Dermis blood vessel endothelial cell (primary cell): Measurements from ENCODE around the gene CHID1. TPM values are rescaled to one million over a fixed set of nuclear protein-coding genes. Genes with fewer than 3 reads are reported as not detected.
A peak's percentile ranks its signal among the peaks of the same experiment; 100 is the strongest.

ENCODE experiments used
- DNase-seq: peaks from one replicate; pipeline ENCODE4 v3.0.0; 2010
- total RNA-seq: library from RNA; depleted of rRNA; stranded (reverse); fragments of >200 nt; gene quantifications from 2 replicates; pipeline ENCODE4 v1.2.3, GENCODE V29; 2014

The CHID1 gene
- total RNA-seq, 1 donor from 2014 or later, result 38.1 TPM

DNA sequence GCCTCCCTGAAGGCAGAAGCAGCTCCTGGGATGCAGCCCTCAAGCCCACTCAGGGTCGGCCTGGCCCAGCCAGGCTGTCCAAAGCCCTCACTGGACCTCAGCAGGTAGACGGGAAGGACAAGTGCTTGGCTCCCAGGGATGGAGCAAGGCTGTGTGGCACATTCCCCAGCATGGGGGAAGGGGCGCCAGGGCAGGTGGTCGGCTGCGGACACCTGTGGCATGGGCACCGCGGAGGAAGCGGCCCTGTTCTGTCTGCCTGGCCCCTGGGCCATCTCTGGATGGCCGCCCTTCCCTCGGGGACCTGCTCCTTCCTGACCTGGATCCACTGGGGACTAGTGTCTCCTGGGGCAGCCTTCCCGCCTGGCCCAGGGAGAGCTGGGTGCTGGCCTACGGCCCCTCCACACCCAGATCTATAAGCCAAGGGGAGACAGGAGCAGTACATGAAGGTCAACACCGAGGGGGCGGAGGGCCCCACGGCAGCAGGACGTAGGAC, 26.0 kb downstream of the CHID1 start:
- DNase-seq, result no peak

DNA sequence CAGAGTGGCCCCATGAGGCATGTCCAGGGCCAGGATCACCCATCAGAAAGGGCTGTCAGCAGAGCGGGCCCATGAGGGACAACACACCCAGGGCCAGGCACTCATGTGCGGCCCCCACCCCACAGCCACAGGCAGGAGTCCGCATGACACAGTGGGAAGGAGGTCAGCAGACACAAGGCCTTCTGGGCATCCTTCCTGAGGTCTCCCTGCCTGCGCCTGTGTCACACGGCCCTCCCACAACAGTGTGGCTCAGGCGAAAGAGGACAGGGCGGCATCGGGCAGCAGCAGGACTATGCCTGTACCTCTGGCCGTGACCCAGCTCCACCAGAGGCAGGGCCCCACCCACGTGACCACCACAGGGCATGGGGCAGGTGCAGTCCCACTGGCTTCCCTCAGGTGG, 27.1 kb downstream of the CHID1 start:
- DNase-seq, result no peak

DNA sequence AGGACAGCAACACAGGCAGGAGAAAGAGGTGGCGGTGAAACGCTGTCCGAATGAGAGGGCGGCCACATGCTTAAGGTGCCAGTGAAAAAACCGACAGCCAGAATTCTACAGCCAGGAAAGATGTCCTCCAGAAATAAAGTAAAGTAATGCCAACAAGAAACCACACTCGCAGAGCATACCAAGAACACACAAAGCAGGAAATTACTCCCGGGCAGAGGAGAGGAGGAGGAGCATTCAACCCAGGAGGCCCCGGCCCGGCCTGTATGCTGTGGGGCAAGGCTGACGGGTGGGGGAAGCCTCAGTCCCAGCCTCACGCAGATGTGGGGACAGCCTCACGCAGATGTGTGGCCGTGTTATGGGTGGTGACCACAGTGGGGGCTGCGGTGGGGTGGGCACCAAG, 28.0 kb downstream of the CHID1 start:
- DNase-seq, result no peak

DNA sequence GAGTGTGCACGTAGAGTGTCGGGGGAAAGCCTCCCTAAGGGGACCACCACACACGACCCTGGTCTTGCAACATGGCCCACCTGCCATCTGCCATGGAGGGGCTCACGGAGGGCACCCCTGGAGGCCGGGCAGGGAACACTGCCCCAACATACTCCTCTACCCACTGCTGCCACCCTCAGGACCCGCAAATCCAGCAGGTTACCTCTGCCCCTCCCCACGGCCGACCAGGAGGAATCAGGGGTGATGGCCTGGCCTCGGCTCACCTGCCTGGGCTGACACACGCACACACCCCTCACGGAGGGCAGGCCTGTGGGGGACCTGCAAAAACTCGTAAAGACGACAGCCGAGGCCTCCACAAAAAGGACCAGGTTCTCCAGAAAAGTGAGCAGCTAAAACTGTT, 30.2 kb downstream of the CHID1 start:
- DNase-seq, result no peak

GRCh38 chr11:877565-877964, 33.0 kb downstream of the CHID1 start:
- peak; percentile 14 for DNase-seq

GRCh38 chr11:876545-876944, 34.1 kb downstream of the CHID1 start:
- DNase-seq, result no peak

- no peak for DNase-seq
Measured at GRCh38 chr11:875769-876301, 34.8 kb downstream of the CHID1 start.

DNA sequence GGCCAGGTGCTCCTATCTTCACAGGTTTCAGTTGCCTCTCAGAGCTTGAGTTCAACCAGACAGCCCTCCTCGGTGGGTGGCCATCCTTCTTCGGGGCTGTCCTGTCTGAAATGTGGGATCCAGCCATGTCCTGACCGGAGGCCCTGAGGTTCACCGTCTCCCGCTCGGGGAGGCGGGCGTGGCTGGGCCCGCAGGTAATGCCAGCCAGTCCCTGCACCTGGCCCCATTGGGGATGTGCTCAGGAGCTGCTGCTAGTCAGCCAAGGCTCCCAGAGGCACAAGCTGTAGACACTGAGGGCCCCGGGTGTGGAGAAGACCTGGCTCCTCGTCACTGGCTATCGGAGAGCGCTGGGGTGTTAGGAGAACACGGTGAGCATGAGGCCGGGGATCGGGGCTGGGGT, 35.4 kb downstream of the CHID1 start:
- DNase-seq, result no peak

DNA sequence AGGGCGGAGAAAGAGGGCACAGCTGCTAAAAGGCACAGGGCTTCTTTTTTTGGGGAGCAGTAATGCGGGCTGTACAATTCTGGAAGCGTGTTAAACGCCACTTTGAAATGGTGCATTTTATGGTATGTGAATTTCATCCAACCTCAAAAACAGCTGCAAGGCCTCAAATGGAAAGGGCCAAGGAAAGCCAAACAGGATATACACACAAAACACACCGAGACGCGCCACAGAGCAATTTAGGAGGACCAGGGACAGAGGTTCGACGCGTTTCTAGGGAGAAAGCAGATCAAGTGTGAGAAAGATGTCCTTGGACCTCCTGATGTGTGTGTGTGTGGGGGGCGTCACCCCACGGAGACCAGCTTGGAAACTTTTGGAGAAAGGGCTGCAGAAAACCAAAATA, 36.9 kb downstream of the CHID1 start:
- DNase-seq, result no peak

GRCh38 chr11:872799-873198, 37.8 kb downstream of the CHID1 start:
- DNase-seq, result no peak

DNA sequence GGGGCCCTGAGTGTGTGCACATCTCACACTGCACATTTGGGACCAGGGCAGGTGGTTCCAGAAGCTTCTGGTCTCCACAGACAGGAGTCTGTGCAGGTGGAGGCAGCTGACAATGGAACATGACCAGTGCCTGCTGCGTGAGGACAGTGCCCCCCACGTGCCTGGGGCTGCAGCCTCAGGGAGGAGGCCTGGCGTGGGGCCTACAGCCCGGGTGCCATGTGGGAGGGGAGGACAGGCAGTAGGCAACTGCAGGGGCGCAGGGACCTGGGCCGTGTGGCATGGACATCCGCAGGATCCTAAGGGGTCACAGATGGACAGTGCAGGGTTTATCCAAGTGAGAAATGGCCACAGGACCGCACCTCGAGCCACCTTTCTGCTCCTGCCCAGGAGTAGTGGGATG, 39.1 kb downstream of the CHID1 start:
- DNase-seq, result no peak

GRCh38 chr11:870418-870817, 40.2 kb downstream of the CHID1 start:
- DNase-seq, result no peak

- DNase-seq, result peak; percentile 36
Measured at GRCh38 chr11:870127-870413, 40.5 kb downstream of the CHID1 start.

DNA sequence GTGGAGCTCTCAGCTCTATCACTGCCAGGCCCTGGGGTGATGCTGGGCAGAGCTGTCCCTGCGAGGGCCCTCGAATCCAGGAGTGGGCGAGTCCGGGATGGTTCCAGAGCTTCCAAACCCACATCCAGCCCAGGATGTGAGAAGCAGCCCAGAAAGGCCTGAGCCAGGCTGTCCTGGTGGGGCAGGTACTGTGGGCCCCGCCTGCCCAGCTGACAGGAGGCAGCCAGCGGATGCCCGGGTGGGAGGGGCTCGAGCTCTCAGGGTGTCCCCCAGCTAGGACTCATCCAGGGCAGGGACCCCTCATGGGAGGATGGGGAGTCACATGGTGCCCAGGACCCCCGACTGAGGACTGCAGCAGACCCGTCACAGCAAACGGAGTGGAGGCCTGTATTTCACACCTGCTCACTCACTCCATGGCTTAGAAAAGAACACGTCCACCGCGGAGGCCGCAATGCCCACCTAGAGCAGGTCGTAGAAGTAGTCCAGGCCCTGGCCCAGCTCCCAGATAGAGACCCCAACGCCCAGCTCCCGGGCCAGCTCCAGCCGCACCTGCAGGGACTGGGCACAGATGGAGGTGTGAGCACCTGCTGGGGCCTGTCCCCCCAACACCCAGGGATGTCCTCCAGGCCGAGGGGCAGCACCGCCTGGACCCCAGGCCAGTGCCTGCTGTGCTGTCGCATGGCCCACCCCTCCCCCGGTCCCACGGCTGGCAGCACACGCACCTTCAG, 41.0 kb downstream of the CHID1 start:
- no peak for DNase-seq

- DNase-seq, result no peak
Measured at GRCh38 chr11:868802-869201, 41.8 kb downstream of the CHID1 start.

DNA sequence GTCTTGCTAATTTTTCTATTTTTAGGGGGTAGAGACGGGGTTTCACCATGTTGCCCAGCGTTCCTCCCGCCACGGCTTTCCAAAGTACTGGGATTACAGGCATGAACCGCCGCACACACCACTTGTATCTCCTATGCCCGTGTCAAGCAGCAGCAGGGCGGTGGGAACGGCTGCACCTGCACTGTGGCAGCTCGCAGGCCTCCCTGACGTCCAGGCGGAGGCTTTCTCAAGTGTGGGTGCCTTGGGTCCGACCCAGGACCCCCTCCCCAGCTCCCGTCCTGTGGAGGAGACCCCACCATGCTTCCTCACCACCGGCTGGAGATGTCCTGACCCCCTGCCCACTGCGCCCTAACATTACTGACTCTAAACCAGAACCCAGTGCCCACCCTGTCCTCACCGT, 42.2 kb downstream of the CHID1 start:
- no peak for DNase-seq

GRCh38 chr11:867856-868358, 42.7 kb downstream of the CHID1 start:
- no peak for DNase-seq

GRCh38 chr11:866481-866880, 44.1 kb downstream of the CHID1 start:
- no peak for DNase-seq

- no peak for DNase-seq
Measured at GRCh38 chr11:865462-866430, 44.9 kb downstream of the CHID1 start.

DNA sequence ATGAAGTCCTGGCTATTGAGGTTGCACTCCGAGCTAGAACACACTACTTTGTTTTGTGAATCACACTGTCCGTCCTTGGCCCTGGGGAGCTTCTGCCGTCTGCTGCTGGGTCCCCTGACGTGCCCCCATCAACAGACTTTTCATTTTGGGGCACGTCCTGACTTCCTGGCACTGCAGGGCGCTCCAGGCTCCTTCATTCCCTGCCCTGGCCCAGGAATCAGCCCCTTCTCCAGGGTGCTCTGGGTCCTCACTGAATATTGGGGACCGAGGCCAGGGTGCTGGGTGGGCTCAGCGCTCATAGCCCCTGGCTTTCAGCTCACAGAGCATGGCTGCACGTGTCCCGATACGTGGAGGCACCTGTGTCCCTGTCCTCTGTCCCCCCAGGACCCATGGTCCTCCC, 45.7 kb downstream of the CHID1 start:
- DNase-seq, result no peak

GRCh38 chr11:863910-864827, 46.4 kb downstream of the CHID1 start:
- DNase-seq, result no peak
